GM04504 (cell line): ENCODE measurements around the gene SDCCAG8.
A peak's percentile ranks its signal among the peaks of the same experiment; 100 is the strongest.

Experiments used
- DNase-seq: peaks from one replicate; pipeline ENCODE4 v3.0.0-alpha.2; 2012; ENCODE audit warnings: low read depth

Gene SDCCAG8

GRCh38 chr1:243420946-243421685 is 165.3 kb downstream of the SDCCAG8 start:
- DNase-seq, result no peak

GRCh38 chr1:243421784-243422183 is 165.9 kb downstream of the SDCCAG8 start:
- DNase-seq, result peak; percentile 13

GRCh38 chr1:243422362-243422761 is 166.5 kb downstream of the SDCCAG8 start:
- no peak for DNase-seq

GRCh38 chr1:243428084-243428483 is 172.2 kb downstream of the SDCCAG8 start:
- no peak for DNase-seq

- DNase-seq, result no peak
Observed at GRCh38 chr1:243428617-243429342, 172.9 kb downstream of the SDCCAG8 start.

GRCh38 chr1:243431591-243431990 is 175.8 kb downstream of the SDCCAG8 start:
- DNase-seq, result no peak

GRCh38 chr1:243432136-243432535 is 176.3 kb downstream of the SDCCAG8 start:
- no peak for DNase-seq

GRCh38 chr1:243433737-243434370 is 178.0 kb downstream of the SDCCAG8 start:
- no peak for DNase-seq

- DNase-seq, result no peak
Observed at GRCh38 chr1:243434594-243434993, 178.8 kb downstream of the SDCCAG8 start.

- DNase-seq, result no peak
Observed at GRCh38 chr1:243435836-243436235, 180.0 kb downstream of the SDCCAG8 start.

- no peak for DNase-seq
Observed at GRCh38 chr1:243438146-243438545, 182.3 kb downstream of the SDCCAG8 start.

- DNase-seq, result no peak
Observed at GRCh38 chr1:243438815-243439214, 183.0 kb downstream of the SDCCAG8 start.

- DNase-seq, result no peak
Observed at GRCh38 chr1:243440406-243440805, 184.6 kb downstream of the SDCCAG8 start.

GRCh38 chr1:243441601-243442000 is 185.8 kb downstream of the SDCCAG8 start:
- no peak for DNase-seq

- DNase-seq, result no peak
Observed at GRCh38 chr1:243443557-243443956, 187.7 kb downstream of the SDCCAG8 start.

- peak; percentile 52 for DNase-seq
Observed at GRCh38 chr1:243447347-243447746, 191.5 kb downstream of the SDCCAG8 start.

- DNase-seq, result no peak
Observed at GRCh38 chr1:243447844-243448243, 192.0 kb downstream of the SDCCAG8 start.

- DNase-seq, result no peak
Observed at GRCh38 chr1:243449373-243449772, 193.5 kb downstream of the SDCCAG8 start.

GRCh38 chr1:243452092-243452491 is 196.3 kb downstream of the SDCCAG8 start:
- no peak for DNase-seq

- DNase-seq, result no peak
Observed at GRCh38 chr1:243454328-243454997, 198.6 kb downstream of the SDCCAG8 start.

GRCh38 chr1:243455760-243456651 is 200.2 kb downstream of the SDCCAG8 start:
- no peak for DNase-seq
